GM23338 (cell line): ENCODE measurements around the gene LASP1NB.

ENCODE experiments used
- ATAC-seq: fragments of 200-7000 bp; cut with Tn5 transposase; 3 replicates; pipeline ENCODE4 v1.9.1; 2020
- DNase-seq: peaks from one replicate; pipeline ENCODE4 v3.0.0-alpha.2; 2015; ENCODE audit warnings: low spot score
- H2AFZ ChIP-seq: fragments of 200-600 bp; sonication (generic); 2 replicates; pipeline ENCODE4 v1.8.0; 2016; ENCODE audit warnings: antibody characterized with exemption, mild to moderate bottlenecking, moderate library complexity
- H3F3A ChIP-seq: fragments of 200-600 bp; sonication (generic); replicated peaks from 2 replicates; pipeline ENCODE4 v1.8.0; 2017; ENCODE audit warnings: antibody characterized with exemption, mixed run types, low read depth
- H3K27ac ChIP-seq: fragments of 200-600 bp; sonication (generic); 2 replicates; pipeline ENCODE4 v1.6.1; 2016; ENCODE audit warnings: low read depth
- H3K27me3 ChIP-seq: fragments of 200-600 bp; sonication (generic); 2 replicates; pipeline ENCODE4 v1.8.0; 2016; ENCODE audit warnings: mild to moderate bottlenecking, mixed run types, moderate library complexity; ENCODE audit not compliant: insufficient read depth
- H3K36me3 ChIP-seq: fragments of 200-600 bp; sonication (generic); 2 replicates; pipeline ENCODE4 v1.8.0; 2016; ENCODE audit warnings: mild to moderate bottlenecking; ENCODE audit not compliant: insufficient read depth
- H3K4me1 ChIP-seq: fragments of 200-600 bp; sonication (generic); 2 replicates; pipeline ENCODE4 v1.8.0; 2016; ENCODE audit warnings: mild to moderate bottlenecking, moderate library complexity; ENCODE audit not compliant: insufficient read depth
- H3K4me2 ChIP-seq: fragments of 200-600 bp; sonication (generic); 2 replicates; pipeline ENCODE4 v1.7.1; 2017; ENCODE audit warnings: mixed run types
- H3K4me3 ChIP-seq: fragments of 200-600 bp; sonication (generic); 2 replicates; pipeline ENCODE4 v1.6.1; 2016; ENCODE audit warnings: mixed run types
- H3K79me2 ChIP-seq: fragments of 200-600 bp; sonication (generic); replicated peaks from 2 replicates; pipeline ENCODE4 v1.8.0; 2017; ENCODE audit warnings: mild to moderate bottlenecking; ENCODE audit not compliant: insufficient read depth
- H3K9me2 ChIP-seq: fragments of 200-600 bp; sonication (generic); 2 replicates; pipeline ENCODE4 v1.8.0; 2017; ENCODE audit not compliant: insufficient read depth
- H4K20me1 ChIP-seq: fragments of 200-600 bp; sonication (generic); replicated peaks from 2 replicates; pipeline ENCODE4 v1.8.0; 2017; ENCODE audit warnings: mild to moderate bottlenecking; ENCODE audit not compliant: insufficient read depth
- H3K27ac Mint-ChIP-seq: 2 replicates; pipeline ENCODE4 v1.8.0; 2020; ENCODE audit warnings: inconsistent platforms, mild to moderate bottlenecking, moderate library complexity, mixed read lengths
- H3K27me3 Mint-ChIP-seq: 3 replicates; pipeline ENCODE4 v1.8.0; 2022; ENCODE audit warnings: low read depth, mild to moderate bottlenecking, moderate library complexity, mixed read lengths, inconsistent platforms; ENCODE audit not compliant: insufficient read depth, poor library complexity
- H3K36me3 Mint-ChIP-seq: 3 replicates; pipeline ENCODE4 v1.8.0; 2021; ENCODE audit warnings: low read depth, mild to moderate bottlenecking, inconsistent platforms, moderate library complexity, mixed read lengths
- H3K4me1 Mint-ChIP-seq: 3 replicates; pipeline ENCODE4 v1.8.0; 2020; ENCODE audit warnings: mild to moderate bottlenecking, inconsistent platforms, mixed read lengths
- H3K4me3 Mint-ChIP-seq: 3 replicates; pipeline ENCODE4 v1.8.0; 2021; ENCODE audit warnings: moderate library complexity, mild to moderate bottlenecking, inconsistent platforms, mixed read lengths
- H3K9me3 Mint-ChIP-seq: 3 replicates; pipeline ENCODE4 v1.8.0; 2020; ENCODE audit warnings: moderate library complexity, mild to moderate bottlenecking, inconsistent platforms, mixed read lengths
- CREB1 ChIP-seq: fragments of 250-450 bp; sonication (Bioruptor Pico); IDR thresholded peaks from 2 replicates; pipeline ENCODE4 v1.5.0; 2020; ENCODE audit warnings: low read depth, mild to moderate bottlenecking, moderate library complexity
- EZH2 ChIP-seq: fragments of 200-600 bp; sonication (generic); IDR thresholded peaks from one replicate; pipeline ENCODE4 v1.8.0; 2017; ENCODE audit warnings: antibody characterized with exemption, mild to moderate bottlenecking, low read depth; ENCODE audit not compliant: unreplicated experiment
- EZH2phosphoT487 ChIP-seq: fragments of 200-600 bp; sonication (generic); IDR thresholded peaks from one replicate; pipeline ENCODE4 v1.8.1; 2018; ENCODE audit warnings: antibody characterized with exemption; ENCODE audit not compliant: unreplicated experiment
- JUNB ChIP-seq: IDR thresholded peaks from one replicate; pipeline ENCODE4 v1.6.1; 2016; ENCODE audit warnings: antibody characterized with exemption; ENCODE audit not compliant: unreplicated experiment
- NANOG ChIP-seq: IDR thresholded peaks from 2 replicates; pipeline ENCODE4 v1.6.1; 2016; ENCODE audit warnings: antibody characterized with exemption, borderline replicate concordance
- POLR2AphosphoS5 ChIP-seq: IDR thresholded peaks from 2 replicates; pipeline ENCODE4 v1.6.1; 2016; ENCODE audit warnings: antibody characterized with exemption, low read depth
- STAT1 ChIP-seq: IDR thresholded peaks from one replicate; pipeline ENCODE4 v1.6.1; 2016; ENCODE audit warnings: antibody characterized with exemption; ENCODE audit not compliant: unreplicated experiment
- ZNF114 ChIP-seq: fragments of 250-450 bp; sonication (Bioruptor Pico); IDR thresholded peaks from 2 replicates; pipeline ENCODE4 v1.5.0; 2020; ENCODE audit warnings: mild to moderate bottlenecking, moderate library complexity
- ZNF331 ChIP-seq: fragments of 250-450 bp; sonication (Bioruptor Pico); IDR thresholded peaks from 2 replicates; pipeline ENCODE4 v1.5.0; 2020; ENCODE audit warnings: low read depth, mild to moderate bottlenecking, moderate library complexity
- TF ChIP-seq, protein P1 (sequence below): IDR thresholded peaks from 2 replicates; pipeline ENCODE4 v1.6.1; 2016; ENCODE audit warnings: antibody characterized with exemption
- TF ChIP-seq, protein P2 (sequence below), 2 experiments: fragments of 200-600 bp in 1 of 2; sonication (generic) in 1 of 2; conservative IDR thresholded peaks; 2 replicates each; pipeline versions ENCODE4 v1.5.1 to v1.6.1; 2016 to 2017; ENCODE audit warnings: antibody characterized with exemption in 2 of 2, low read depth in 2 of 2, mild to moderate bottlenecking in 2 of 2, moderate library complexity in 1 of 2
- TF ChIP-seq, protein P3 (sequence below): IDR thresholded peaks from one replicate; pipeline ENCODE4 v1.6.1; 2018; ENCODE audit warnings: antibody characterized with exemption; ENCODE audit not compliant: unreplicated experiment

LASP1NB gene

DNA sequence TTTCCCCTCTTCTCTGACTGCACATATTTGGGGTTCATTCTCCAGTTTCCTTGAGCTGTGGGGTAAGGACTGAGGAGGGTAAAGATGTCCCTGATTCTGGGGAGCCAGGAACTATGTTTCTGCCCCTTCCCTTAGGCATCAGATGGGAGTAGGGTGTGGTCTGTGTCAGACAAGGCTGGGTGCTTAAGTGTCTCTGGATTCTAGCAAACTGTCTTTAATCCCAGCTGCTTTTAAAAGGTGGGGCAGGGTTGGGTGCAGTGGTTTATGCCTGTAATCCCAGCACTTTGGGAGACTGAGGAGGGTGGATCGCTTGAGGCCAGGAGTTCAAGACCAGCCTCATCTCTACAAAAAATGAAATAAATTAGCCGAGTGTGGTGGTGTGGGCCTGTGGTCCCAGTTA is 42.5 kb upstream of the LASP1NB start:
- DNase-seq: no peak
- Histone ChIP-seq H3K9me2 (no peaks in the 10 kb centered on the region), H3K36me3 (peaks cover 4% of the 10 kb centered on the region; the same call in 1 of the 2 replicates), H3K27ac (peak overlapping the region; percentile 83), H3K27me3 (no peaks in the 10 kb centered on the region), H2AFZ (no peak overlapping the region), H3K4me1 (peaks cover 85% of the 10 kb centered on the region), H4K20me1 (peaks cover 10% of the 10 kb centered on the region; the same call in 1 of the 2 replicates), H3K4me2 (peak overlapping the region; percentile 68; the same call in 1 of the 2 replicates), H3F3A (0 out of 2 replicates have a peak, but pooled peaks cover 7% of the 10 kb centered on the region), H3K79me2 (peaks cover 84% of the 10 kb centered on the region), H3K4me3 (no peak overlapping the region)
- no peaks in the 10 kb centered on the region for H3K9me3 Mint-ChIP-seq
- no peak for ATAC-seq
- H3K4me3 Mint-ChIP-seq: peak overlapping the region; percentile 2; the same call in 1 of the 3 replicates
- peaks cover 82% of the 10 kb centered on the region for H3K4me1 Mint-ChIP-seq
- peaks cover 25% of the 10 kb centered on the region for H3K27me3 Mint-ChIP-seq
- H3K36me3 Mint-ChIP-seq: peaks cover 42% of the 10 kb centered on the region
- peak overlapping the region; percentile 62 for H3K27ac Mint-ChIP-seq
- no peak for TF ChIP-seq EZH2
- no peak for TF ChIP-seq JUNB
- no peak for TF ChIP-seq CREB1
- no peak for TF ChIP-seq POLR2AphosphoS5
- TF ChIP-seq EZH2phosphoT487: no peak
- TF ChIP-seq NANOG: no peak
- no peak for TF ChIP-seq ZNF331
- no peak for TF ChIP-seq ZNF114 (CRISPR knock-in tag)
- TF ChIP-seq, protein P1, sequence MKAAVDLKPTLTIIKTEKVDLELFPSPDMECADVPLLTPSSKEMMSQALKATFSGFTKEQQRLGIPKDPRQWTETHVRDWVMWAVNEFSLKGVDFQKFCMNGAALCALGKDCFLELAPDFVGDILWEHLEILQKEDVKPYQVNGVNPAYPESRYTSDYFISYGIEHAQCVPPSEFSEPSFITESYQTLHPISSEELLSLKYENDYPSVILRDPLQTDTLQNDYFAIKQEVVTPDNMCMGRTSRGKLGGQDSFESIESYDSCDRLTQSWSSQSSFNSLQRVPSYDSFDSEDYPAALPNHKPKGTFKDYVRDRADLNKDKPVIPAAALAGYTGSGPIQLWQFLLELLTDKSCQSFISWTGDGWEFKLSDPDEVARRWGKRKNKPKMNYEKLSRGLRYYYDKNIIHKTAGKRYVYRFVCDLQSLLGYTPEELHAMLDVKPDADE: no peak

DNA sequence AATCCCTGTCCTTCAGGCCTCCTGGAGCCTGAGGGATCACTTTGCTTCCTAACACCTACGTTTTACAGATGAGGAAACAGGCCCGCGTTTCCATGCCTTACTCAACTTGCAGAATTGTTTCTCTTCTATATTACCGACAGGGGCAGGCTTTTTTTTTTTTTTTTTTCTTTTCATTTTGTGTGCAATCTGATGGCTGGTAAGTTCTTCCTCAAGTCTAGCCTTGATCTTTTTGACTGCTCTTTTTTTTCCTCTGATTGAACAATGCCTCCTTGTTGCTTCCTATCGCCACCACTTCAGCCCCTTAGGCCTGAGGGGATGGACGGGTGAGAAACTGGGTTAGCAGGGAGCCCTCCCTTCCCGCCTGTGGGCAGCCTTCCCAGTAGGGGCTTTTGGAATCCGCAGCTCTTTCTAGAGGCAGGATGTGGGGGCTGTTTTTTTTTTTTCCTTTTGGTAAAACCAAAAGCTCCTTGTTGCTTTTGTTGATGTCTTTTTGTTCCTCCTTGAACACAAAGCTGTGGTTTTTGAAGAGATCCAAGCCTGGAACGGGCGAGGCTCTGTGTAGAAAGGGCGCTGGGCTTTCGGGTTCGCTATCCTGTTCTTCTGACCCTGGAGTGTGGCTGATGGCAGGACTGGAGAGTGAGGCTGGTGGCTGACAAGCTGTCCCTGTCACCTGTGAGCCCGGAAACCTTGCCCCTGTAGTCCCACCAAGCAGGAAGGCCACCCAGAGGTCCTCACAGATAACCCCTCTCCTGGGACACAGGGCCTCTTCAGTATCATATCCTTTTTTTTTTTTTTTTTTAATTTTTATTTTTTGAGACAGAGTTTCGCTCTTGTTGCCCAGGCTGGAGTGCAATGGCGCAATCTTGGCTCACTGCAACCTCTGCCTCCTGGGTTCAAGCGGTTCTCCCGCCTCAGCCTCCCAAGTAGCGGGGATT is 41.6 kb upstream of the LASP1NB start:
- Histone ChIP-seq H3K4me2 (peak overlapping the region; percentile 68), H3K27me3 (no peaks in the 10 kb centered on the region), H3K27ac (peak overlapping the region; percentile 83), H3K4me1 (peaks cover 75% of the 10 kb centered on the region), H3K36me3 (peaks cover 4% of the 10 kb centered on the region; the same call in 1 of the 2 replicates), H4K20me1 (peaks cover 14% of the 10 kb centered on the region; the same call in 1 of the 2 replicates), H3K9me2 (no peaks in the 10 kb centered on the region), H3F3A (0 out of 2 replicates have a peak, but pooled peaks cover 3% of the 10 kb centered on the region), H3K79me2 (peaks cover 86% of the 10 kb centered on the region), H3K4me3 (no peak overlapping the region), H2AFZ (no peak overlapping the region)
- Mint-ChIP-seq H3K9me3 (no peaks in the 10 kb centered on the region), H3K4me3 (peak overlapping the region; percentile 31; the same call in 1 of the 3 replicates), H3K4me1 (peaks cover 72% of the 10 kb centered on the region), H3K27ac (peak overlapping the region; percentile 80), H3K36me3 (peaks cover 37% of the 10 kb centered on the region), H3K27me3 (peaks cover 25% of the 10 kb centered on the region)
- DNase-seq: peak; percentile 60
- ATAC-seq: peak; percentile 34
- no peak for TF ChIP-seq CREB1
- TF ChIP-seq ZNF114 (CRISPR knock-in tag): no peak
- TF ChIP-seq, protein P2, sequence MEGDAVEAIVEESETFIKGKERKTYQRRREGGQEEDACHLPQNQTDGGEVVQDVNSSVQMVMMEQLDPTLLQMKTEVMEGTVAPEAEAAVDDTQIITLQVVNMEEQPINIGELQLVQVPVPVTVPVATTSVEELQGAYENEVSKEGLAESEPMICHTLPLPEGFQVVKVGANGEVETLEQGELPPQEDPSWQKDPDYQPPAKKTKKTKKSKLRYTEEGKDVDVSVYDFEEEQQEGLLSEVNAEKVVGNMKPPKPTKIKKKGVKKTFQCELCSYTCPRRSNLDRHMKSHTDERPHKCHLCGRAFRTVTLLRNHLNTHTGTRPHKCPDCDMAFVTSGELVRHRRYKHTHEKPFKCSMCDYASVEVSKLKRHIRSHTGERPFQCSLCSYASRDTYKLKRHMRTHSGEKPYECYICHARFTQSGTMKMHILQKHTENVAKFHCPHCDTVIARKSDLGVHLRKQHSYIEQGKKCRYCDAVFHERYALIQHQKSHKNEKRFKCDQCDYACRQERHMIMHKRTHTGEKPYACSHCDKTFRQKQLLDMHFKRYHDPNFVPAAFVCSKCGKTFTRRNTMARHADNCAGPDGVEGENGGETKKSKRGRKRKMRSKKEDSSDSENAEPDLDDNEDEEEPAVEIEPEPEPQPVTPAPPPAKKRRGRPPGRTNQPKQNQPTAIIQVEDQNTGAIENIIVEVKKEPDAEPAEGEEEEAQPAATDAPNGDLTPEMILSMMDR (conservative IDR thresholded peaks at IDR 0.05; ENCODE audit: low read depth in 2 of 2): no peak; a peak in 1 of 4 replicates
- TF ChIP-seq EZH2: no peak
- TF ChIP-seq, protein P3, sequence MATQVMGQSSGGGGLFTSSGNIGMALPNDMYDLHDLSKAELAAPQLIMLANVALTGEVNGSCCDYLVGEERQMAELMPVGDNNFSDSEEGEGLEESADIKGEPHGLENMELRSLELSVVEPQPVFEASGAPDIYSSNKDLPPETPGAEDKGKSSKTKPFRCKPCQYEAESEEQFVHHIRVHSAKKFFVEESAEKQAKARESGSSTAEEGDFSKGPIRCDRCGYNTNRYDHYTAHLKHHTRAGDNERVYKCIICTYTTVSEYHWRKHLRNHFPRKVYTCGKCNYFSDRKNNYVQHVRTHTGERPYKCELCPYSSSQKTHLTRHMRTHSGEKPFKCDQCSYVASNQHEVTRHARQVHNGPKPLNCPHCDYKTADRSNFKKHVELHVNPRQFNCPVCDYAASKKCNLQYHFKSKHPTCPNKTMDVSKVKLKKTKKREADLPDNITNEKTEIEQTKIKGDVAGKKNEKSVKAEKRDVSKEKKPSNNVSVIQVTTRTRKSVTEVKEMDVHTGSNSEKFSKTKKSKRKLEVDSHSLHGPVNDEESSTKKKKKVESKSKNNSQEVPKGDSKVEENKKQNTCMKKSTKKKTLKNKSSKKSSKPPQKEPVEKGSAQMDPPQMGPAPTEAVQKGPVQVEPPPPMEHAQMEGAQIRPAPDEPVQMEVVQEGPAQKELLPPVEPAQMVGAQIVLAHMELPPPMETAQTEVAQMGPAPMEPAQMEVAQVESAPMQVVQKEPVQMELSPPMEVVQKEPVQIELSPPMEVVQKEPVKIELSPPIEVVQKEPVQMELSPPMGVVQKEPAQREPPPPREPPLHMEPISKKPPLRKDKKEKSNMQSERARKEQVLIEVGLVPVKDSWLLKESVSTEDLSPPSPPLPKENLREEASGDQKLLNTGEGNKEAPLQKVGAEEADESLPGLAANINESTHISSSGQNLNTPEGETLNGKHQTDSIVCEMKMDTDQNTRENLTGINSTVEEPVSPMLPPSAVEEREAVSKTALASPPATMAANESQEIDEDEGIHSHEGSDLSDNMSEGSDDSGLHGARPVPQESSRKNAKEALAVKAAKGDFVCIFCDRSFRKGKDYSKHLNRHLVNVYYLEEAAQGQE: no peak
- no peak for TF ChIP-seq EZH2phosphoT487
- no peak for TF ChIP-seq JUNB
- TF ChIP-seq POLR2AphosphoS5: no peak
- TF ChIP-seq ZNF331: no peak
- no peak for TF ChIP-seq NANOG
- TF ChIP-seq STAT1: no peak
